Measurements from ENCODE around the gene CDC5L. TPM values are rescaled to one million over a fixed set of nuclear protein-coding genes. Genes with fewer than 3 reads are reported as not detected.

Gene CDC5L
- total RNA-seq = 16.8 and 20.0 TPM in 2 replicates

DNA sequence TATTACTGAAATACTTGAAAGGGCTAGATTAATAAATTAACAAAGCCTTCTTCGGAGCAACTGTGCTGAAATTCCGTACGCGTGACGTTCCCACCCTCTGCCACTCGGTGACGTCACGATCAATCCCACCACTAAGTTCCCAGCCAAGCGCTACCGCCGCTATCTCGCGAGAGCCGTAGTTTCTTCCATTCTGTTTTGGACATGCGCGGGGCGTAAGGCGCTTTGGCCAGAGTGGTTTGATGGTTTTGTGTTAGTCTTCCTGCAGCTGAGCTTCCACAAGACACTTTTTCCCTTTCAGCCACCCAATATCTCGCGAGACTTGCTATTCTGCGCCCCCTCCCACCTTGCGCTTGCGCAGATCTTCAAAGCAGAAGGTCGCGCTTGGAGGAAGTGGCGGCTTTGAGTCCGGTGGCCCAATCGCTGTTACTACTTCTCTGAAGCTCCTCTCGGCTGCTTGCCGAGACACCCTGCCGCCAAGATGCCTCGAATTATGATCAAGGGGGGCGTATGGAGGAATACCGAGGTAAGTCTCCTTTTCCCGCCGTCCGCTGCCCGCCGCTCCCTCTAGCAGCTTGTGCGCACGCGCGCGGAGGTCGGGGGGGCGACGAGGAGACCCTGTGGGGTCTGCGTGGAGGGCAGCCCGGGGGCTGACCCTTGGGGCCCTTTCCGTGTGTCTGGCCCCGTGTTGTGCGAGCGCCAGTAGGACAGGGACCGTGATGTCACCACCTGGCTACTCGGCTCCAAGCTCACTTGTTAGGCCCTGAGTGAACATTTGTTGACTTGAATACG lies at the start of gene CDC5L:
Gene CDC5L, plus strand, starts transcription at position 361 of the 789 bp plus-strand sequence. Its CDS starts 118 bp downstream, at position 479.

DNA sequence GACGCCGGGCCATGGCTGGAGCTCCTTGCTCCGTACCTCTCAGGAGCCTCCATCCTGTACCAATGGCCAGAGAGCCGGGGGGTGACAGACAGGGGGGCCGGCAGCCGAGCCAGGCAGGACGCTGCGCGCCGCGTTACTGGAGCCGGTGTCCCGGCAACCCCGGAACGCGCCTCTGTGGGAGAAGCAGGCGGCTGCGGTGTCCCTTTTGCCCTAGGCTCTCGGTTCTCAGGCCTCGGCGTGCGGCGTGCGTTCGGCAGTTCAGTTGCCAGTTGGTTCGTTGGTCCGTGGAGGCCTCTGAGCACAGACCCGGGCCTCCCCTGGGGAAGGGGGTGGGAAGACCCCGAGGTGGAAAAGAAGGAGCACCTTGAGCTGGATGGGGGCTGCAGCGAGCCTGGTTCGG lies 45.0 kb upstream of the CDC5L start, which contains the start of gene SPATS1:
Gene SPATS1, plus strand, starts transcription at position 162 of the 400 bp plus-strand sequence. CDS start 446 bp downstream, outside the sequence.

Other genes with a start within 250 kb of the CDC5L start
- gene CAPN11, start 228.9 kb upstream of the CDC5L start, total RNA-seq = not detected in 2 replicates
- gene MYMX, start 170.8 kb upstream of the CDC5L start, total RNA-seq = 2.0 TPM in 1 of 2 replicates, not detected in the other
- 20.0 and 33.6 TPM in 2 replicates for gene SLC29A1, start 164.1 kb upstream of the CDC5L start, total RNA-seq
- gene HSP90AB1, start 140.6 kb upstream of the CDC5L start, total RNA-seq = 797 and 817 TPM in 2 replicates
- gene SLC35B2, start 130.2 kb upstream of the CDC5L start, total RNA-seq = 82.9 and 95.5 TPM in 2 replicates
- 12.7 and 25.2 TPM in 2 replicates for gene NFKBIE, start 122.2 kb upstream of the CDC5L start, total RNA-seq
- gene TMEM151B, start 117.3 kb upstream of the CDC5L start, total RNA-seq = not detected in 2 replicates
- 13.3 and 17.7 TPM in 2 replicates for gene AARS2, start 74.4 kb upstream of the CDC5L start, total RNA-seq
- gene SPATS1, start 45.1 kb upstream of the CDC5L start, total RNA-seq = not detected in 2 replicates